OCI-LY7 (cell line): ENCODE measurements around the gene EID3.
"Not testable (repeated sequence)": the region's sequence is repeated elsewhere in the genome, so short reads cannot be mapped to it uniquely, and the experiment has no call there.

Experiments
- EZH2phosphoT487 ChIP-seq: fragments of 200-600 bp; sonication (generic); IDR thresholded peaks from 2 replicates; pipeline ENCODE4 v1.6.1; 2018; ENCODE audit warnings: low read depth, borderline replicate concordance, mild to moderate bottlenecking, mixed run types, antibody characterized with exemption, low read length, moderate library complexity, mixed read lengths
- TF ChIP-seq, protein P1 (sequence below): fragments of 200-600 bp; sonication (generic); conservative IDR thresholded peaks from 2 replicates; pipeline ENCODE4 v1.5.1; 2014; ENCODE audit warnings: mild to moderate bottlenecking, antibody characterized with exemption, low read length, moderate library complexity, mixed read lengths

DNA sequence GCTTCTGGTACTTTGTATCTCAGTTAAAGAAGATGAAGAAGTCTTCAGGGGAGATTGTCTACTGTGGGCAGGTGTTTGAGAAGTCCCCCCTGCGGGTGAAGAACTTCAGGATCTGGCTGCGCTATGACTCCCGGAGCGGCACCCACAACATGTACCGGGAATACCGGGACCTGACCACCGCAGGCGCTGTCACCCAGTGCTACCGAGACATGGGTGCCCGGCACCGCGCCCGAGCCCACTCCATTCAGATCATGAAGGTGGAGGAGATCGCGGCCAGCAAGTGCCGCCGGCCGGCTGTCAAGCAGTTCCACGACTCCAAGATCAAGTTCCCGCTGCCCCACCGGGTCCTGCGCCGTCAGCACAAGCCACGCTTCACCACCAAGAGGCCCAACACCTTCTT lies 38.1 kb upstream of the EID3 start:
- TF ChIP-seq, protein P1, sequence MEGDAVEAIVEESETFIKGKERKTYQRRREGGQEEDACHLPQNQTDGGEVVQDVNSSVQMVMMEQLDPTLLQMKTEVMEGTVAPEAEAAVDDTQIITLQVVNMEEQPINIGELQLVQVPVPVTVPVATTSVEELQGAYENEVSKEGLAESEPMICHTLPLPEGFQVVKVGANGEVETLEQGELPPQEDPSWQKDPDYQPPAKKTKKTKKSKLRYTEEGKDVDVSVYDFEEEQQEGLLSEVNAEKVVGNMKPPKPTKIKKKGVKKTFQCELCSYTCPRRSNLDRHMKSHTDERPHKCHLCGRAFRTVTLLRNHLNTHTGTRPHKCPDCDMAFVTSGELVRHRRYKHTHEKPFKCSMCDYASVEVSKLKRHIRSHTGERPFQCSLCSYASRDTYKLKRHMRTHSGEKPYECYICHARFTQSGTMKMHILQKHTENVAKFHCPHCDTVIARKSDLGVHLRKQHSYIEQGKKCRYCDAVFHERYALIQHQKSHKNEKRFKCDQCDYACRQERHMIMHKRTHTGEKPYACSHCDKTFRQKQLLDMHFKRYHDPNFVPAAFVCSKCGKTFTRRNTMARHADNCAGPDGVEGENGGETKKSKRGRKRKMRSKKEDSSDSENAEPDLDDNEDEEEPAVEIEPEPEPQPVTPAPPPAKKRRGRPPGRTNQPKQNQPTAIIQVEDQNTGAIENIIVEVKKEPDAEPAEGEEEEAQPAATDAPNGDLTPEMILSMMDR, result not testable (repeated sequence)
- not testable (repeated sequence) for TF ChIP-seq EZH2phosphoT487
